Measurements from ENCODE around the gene CACNA2D2. TPM values are rescaled to one million over a fixed set of nuclear protein-coding genes. Genes with fewer than 3 reads are reported as not detected.

Gene CACNA2D2
- total and polyA plus RNA-seq, 2 of the 13 experiments (the other 11 are each of a cell fraction or from before 2014, with no cell fraction given), result not detected

- TF ChIP-seq ZNF550 (CRISPR knock-in tag; IDR thresholded peaks at IDR 0.05; ENCODE audit: borderline replicate concordance) (peak; percentile 84), CEBPG (CRISPR knock-in tag; IDR thresholded peaks at IDR 0.05) (peak; percentile 61), ZNF777 (CRISPR knock-in tag; IDR thresholded peaks at IDR 0.05) (peak; percentile 94), DBP (CRISPR knock-in tag; IDR thresholded peaks at IDR 0.05; ENCODE audit: not compliant biosample characterization) (no peak), IRF2 (CRISPR knock-in tag; IDR thresholded peaks at IDR 0.05) (peak; percentile 94), CREM (IDR thresholded peaks at IDR 0.05) (peak; percentile 100), CREM (CRISPR knock-in tag; IDR thresholded peaks at IDR 0.05) (no peak), GLMP (CRISPR knock-in tag; IDR thresholded peaks at IDR 0.05; ENCODE audit: borderline replicate concordance) (no peak), ZNF431 (CRISPR knock-in tag; IDR thresholded peaks at IDR 0.05; ENCODE audit: borderline replicate concordance, low read depth) (peak; percentile 72), ARID2 (CRISPR knock-in tag; IDR thresholded peaks at IDR 0.05; ENCODE audit: borderline replicate concordance) (peak; percentile 98), HMGA1 (CRISPR knock-in tag; conservative IDR thresholded peaks at IDR 0.05) (no peak), ZNF496 (CRISPR knock-in tag; IDR thresholded peaks at IDR 0.05; ENCODE audit: insufficient replicate concordance) (no peak), ZFP41 (CRISPR knock-in tag; IDR thresholded peaks at IDR 0.05; ENCODE audit: borderline replicate concordance) (peak; percentile 98), PRDM10 (CRISPR knock-in tag; IDR thresholded peaks at IDR 0.05; ENCODE audit: low read depth) (no peak; the same call in 1 of the 2 replicates), ZNF615 (CRISPR knock-in tag; IDR thresholded peaks at IDR 0.05; ENCODE audit: borderline replicate concordance) (peak; percentile 37; the same call in 1 of the 2 replicates), HNF1A (IDR thresholded peaks at IDR 0.05; ENCODE audit: low read depth) (0 out of 2 replicates have a peak, but pooled peaks have one; percentile 18), HNF1A (CRISPR knock-in tag; IDR thresholded peaks at IDR 0.05; ENCODE audit: borderline replicate concordance) (no peak; the same call in 1 of the 2 replicates), FOXO1 (CRISPR knock-in tag; IDR thresholded peaks at IDR 0.05) (peak; percentile 63; the same call in 1 of the 2 replicates), TMF1 (CRISPR knock-in tag; IDR thresholded peaks at IDR 0.05; ENCODE audit: low read depth) (peak; percentile 90; the same call in 1 of the 2 replicates), MIER2 (CRISPR knock-in tag; IDR thresholded peaks at IDR 0.05) (no peak)
These were observed 152.7 kb downstream of the CACNA2D2 start, which contains the start of the genes CYB561D2 and NPRL2 (continued) for GRCh38 chr3:50350527-50351322.

Measured in HepG2 (cell line).